NCI-H446 treated with DMSO at 0.1 percent for 48 hours (cell line): ENCODE measurements around the gene KRT74.

Source experiments
- DNase-seq: peaks from one replicate; lab custom pipeline; 2025; lab: John Stamatoyannopoulos, UW

The KRT74 gene

GRCh38 chr12:52573306-52573705 is 337 bp downstream of the KRT74 start:
- DNase-seq = no peak

GRCh38 chr12:52570511-52570910 is 3.1 kb downstream of the KRT74 start:
- no peak for DNase-seq

GRCh38 chr12:52568111-52568510 is 5.5 kb downstream of the KRT74 start:
- DNase-seq = no peak

- DNase-seq = no peak
Measured at GRCh38 chr12:52566847-52567291, 6.8 kb downstream of the KRT74 start.

DNA sequence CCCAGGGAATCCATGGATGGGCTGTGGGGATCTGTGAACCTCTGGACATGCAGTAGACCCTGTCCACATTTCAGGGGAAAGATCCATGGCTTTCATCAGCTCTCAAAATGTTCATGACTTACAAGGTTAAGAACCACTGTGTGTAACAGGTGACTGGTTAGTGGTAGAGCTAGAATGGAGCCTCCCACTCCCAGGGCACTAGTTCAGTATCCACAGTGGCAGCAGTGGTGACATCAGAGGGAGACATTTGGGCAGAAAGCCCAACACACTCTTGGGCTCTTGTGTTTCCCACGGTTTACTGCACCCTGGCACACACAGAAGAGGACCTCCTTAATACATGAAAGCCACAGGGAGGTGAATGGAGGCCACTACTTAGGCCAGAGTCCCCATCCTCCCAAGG is 9.1 kb downstream of the KRT74 start:
- no peak for DNase-seq

DNA sequence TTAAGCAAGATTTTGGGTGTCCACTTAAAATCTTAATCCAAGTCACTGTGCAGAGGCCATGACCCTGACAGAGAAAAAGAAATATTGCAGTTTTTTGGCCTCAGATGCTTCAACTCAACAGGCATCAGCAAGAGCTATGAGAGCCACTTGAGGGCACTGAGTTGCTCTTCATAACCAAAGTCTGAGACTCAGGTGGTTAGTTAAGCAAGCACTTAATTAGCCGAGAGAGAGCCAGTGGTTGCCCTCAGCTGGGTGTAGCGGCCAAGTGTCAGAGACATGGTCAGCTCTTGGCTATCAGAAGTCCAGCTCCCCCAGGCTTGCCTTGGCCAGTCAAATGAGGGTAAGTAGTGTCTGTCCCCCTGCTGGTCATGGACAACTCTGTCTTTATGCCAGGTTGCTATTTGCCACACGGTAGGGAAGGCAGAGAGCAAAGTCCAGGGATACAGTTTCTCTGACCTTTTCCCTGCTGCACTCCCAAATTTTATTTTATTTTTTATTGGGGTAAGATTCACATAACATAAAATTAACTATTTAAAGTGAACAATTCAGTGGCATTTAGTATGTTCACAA is 11.7 kb downstream of the KRT74 start:
- no peak for DNase-seq

DNA sequence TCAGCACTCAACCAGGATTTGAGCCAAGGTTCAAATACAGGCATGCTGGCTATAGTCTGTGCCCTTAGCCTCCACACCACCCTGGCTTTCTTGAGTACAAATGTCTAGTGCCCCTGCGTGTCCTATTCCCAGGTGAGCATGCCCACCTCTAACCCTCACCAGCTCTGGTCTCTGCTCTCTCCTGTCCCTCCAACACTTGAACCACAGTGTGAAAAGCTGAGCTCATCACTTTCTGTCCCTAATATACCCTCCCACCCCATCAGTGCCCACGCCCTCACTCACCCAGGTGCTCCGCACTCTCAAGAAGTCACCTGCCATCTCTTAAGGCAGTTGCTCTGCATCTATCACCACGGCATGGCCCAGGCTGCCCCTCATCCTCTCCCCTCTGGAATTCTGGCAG is 13.7 kb downstream of the KRT74 start:
- DNase-seq = no peak

- no peak for DNase-seq
Measured at GRCh38 chr12:52558781-52559445, 14.7 kb downstream of the KRT74 start.

GRCh38 chr12:52557476-52557875 is 16.2 kb downstream of the KRT74 start:
- no peak for DNase-seq

- DNase-seq = no peak
Measured at GRCh38 chr12:52555577-52555976, 18.1 kb downstream of the KRT74 start.

- no peak for DNase-seq
Measured at GRCh38 chr12:52552681-52553195, 20.9 kb downstream of the KRT74 start, which contains the start of gene KRT71. KRT71 (minus strand) TSS chr12:52553145; CDS start chr12:52553077, 68 bp downstream.

- DNase-seq = no peak
Measured at GRCh38 chr12:52552055-52552454, 21.6 kb downstream of the KRT74 start.

DNA sequence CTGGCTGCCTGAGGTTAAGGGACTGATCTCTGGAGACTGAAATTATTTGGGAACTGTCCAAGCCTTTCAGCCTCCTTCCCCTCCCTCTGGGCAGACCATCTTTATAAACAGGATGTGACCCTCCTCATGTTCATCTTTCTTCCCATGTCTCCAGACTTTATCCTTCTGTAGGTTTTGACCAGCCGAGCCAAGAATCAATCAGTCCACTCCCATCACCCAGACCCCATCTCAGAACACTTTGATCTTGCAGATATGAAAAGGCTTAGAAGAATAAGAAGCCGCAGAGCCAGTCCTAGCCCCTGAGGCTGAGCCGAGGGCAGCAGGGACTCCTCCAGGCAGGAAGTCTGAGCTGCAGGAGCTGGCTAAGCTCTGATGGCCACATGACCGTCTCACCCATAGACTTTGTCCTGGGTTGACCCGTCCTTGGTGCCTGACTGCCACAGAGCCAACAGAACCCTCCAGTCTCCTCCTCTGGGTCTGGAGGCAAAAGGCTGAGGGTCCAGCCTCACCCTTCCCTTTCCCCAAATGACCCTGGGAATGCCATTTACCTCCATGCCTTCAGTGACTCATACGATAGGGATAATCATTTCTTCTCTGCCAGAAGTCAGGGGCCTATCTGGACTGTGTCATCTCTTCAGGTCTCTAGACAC is 22.3 kb downstream of the KRT74 start:
- DNase-seq = no peak

DNA sequence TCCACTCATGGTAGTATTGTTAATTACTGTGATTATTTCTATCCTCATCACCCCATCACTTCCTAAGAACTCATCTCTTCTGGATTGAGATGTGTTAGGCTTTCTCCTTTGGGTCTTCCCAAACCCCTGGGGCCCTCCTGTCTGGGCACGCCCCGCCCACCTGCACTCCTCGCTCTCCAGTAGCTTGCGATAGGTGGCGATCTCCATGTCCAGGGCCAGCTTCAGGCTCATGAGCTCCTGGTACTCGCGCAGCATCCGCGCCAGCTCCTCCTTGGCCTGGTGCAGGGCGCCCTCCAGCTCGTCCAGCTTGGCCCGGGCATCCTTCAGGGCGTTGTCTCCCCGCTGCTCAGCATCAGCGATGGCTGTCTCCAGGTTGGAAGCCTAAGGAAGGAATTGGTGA is 27.5 kb downstream of the KRT74 start:
- DNase-seq = no peak

GRCh38 chr12:52543985-52544883 is 29.4 kb downstream of the KRT74 start:
- DNase-seq = no peak

DNA sequence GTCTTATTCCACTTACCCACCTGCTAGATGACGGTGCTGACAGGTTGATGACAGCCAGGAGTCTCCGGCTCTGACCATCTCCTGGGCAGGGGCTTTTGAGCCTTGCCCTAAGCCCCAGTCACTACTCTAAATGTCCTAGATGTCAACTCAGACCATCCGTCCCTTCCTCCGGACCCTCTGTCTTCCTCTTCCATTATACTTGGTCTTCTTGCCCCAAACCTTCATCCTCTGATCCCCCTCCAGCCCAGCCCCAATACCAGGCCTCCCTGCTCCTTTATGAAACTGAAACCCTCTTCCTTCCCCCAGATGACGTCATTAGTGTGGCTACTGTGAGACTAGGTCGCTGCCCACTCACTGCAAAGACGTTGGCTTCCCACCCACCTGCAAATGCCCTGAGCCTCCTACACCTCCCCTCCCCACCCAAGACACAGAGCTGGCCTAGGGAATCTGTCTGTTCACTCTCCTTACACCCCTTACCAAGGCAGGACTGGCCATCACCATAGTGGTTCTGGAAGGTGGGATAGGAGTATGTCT is 30.8 kb downstream of the KRT74 start:
- DNase-seq = no peak

DNA sequence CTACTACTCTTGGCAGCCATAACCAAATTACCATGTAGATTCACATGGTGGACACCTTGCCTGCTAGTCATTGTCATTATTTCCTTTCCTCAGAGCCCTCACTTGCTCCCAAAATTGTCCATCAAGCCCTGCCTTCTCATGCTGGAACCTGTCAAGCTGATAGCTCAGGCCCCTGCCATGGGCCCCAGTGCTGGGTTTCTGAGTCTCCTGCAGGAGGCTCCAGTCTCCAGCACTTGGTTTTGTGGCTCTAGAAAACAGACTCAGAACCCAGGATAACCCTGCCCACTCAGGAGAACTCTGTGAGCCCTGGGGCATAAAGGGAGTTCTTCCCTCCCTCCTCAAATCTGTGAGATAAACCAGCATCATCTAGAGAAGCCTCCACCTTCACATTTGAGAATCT is 31.5 kb downstream of the KRT74 start:
- DNase-seq = no peak

- no peak for DNase-seq
Measured at GRCh38 chr12:52541709-52542108, 31.9 kb downstream of the KRT74 start.

DNA sequence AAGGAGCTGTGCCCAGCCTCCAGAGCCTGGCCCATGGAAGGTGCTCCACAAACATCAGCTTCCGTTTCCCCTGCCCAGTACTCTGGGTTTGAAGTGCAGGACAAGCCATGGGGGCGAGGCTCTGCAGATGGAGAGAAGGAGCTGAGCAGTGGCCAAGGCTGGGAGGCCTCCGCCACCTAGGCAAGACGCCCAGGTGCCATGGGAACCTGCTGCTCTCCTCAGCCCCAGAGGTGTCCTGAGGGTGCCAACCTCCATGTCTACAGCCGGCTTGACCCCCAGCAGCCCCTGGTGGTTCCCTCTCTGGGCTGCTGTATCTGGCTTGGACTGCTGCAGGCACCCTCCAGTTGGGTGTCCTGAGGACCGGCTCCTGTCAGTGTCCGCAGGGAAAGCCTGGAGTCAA is 33.1 kb downstream of the KRT74 start:
- no peak for DNase-seq

DNA sequence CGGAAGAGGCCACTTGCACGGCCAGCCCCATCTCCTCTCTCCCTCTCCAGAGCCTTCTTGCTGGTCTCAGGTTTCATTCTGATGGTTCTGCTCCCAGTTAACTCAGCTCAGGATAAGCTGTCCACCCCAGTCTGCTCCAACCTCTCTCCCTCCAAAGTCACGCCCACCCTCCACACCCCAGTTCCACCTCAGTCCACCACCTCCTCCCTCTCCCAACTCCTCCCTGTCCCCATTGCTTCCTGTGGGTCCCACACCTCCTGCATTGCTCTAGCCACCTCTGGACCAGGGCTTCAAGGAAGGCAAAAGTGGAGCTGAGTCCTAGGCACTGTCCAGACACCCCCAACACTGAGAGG is 33.8 kb downstream of the KRT74 start:
- DNase-seq = no peak

GRCh38 chr12:52539083-52539820 is 34.4 kb downstream of the KRT74 start:
- DNase-seq = no peak
